ENCODE results near the gene GFPT2.

The GFPT2 gene

GRCh38 chr5:180287404-180287803 is 65.7 kb downstream of the GFPT2 start:
- no peak overlapping the region for H3K4ac ChIP-seq (ENCODE audit: low read depth, low read length)
- H3K18ac ChIP-seq (ENCODE audit: low read length): no peak overlapping the region
- H3K56ac ChIP-seq (ENCODE audit: low read length): no peak overlapping the region
- no peak overlapping the region for H2BK120ac ChIP-seq (ENCODE audit: low read depth, low read length)
- no peak overlapping the region for H2BK15ac ChIP-seq (replicated peaks; ENCODE audit: low read depth)
- no peak overlapping the region for H2BK5ac ChIP-seq (ENCODE audit: low read length)
- peaks cover 7% of the 10 kb centered on the region for H3K4me1 ChIP-seq (ENCODE audit: control insufficient read depth, low read depth, low read length)
- H3K79me2 ChIP-seq (ENCODE audit: control insufficient read depth, insufficient read depth, low read length): peaks cover 40% of the 10 kb centered on the region
- no peaks in the 10 kb centered on the region for H3K36me3 ChIP-seq (ENCODE audit: control insufficient read depth, insufficient read depth, low read length)
- peaks cover 28% of the 10 kb centered on the region for H3K79me1 ChIP-seq (ENCODE audit: low read length)
- H3K27ac ChIP-seq (ENCODE audit: low read depth, low read length): no peak overlapping the region
- no peak for DNase-seq
- no peak overlapping the region for H3K23ac ChIP-seq (ENCODE audit: low read length)
- WGBS (ENCODE audit: extremely low coverage, insufficient coverage, low lambda C conversion rate): no CpG with 5 or more reads among the region's 2 CpGs
- H3K4me3 ChIP-seq (ENCODE audit: low read length): no peak overlapping the region
- H4K5ac ChIP-seq (ENCODE audit: low read length): no peak overlapping the region
- H2AK5ac ChIP-seq (ENCODE audit: low read length): no peak overlapping the region
- H3K4me2 ChIP-seq (ENCODE audit: low read length): no peak overlapping the region
- no peaks in the 10 kb centered on the region for H3K27me3 ChIP-seq (ENCODE audit: insufficient read depth, low read length, poor library complexity)
- no peak overlapping the region for H4K8ac ChIP-seq (ENCODE audit: low read depth, low read length)
- no peak overlapping the region for H3K9ac ChIP-seq (ENCODE audit: low read length)

DNA sequence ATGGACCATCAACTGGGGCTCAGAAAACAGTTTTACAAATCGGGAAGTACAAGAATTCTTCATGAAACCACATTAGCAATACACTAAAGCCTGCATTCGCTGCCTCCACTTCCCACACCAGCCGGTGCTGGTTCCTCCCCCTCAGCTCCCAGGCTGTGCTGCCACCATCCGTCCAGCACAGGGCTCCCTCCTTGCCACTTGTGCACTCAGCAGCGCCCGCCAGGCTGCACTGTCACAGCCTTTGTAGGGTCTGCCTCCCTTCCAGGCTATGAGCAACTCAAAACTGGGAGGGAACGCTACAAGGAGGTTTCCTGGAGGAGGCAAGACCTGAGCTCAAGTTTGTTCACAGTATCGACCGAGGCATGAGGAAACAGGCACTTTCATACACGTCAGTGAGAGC is 69.0 kb downstream of the GFPT2 start:
- H3K56ac ChIP-seq (ENCODE audit: low read length): no peak overlapping the region

DNA sequence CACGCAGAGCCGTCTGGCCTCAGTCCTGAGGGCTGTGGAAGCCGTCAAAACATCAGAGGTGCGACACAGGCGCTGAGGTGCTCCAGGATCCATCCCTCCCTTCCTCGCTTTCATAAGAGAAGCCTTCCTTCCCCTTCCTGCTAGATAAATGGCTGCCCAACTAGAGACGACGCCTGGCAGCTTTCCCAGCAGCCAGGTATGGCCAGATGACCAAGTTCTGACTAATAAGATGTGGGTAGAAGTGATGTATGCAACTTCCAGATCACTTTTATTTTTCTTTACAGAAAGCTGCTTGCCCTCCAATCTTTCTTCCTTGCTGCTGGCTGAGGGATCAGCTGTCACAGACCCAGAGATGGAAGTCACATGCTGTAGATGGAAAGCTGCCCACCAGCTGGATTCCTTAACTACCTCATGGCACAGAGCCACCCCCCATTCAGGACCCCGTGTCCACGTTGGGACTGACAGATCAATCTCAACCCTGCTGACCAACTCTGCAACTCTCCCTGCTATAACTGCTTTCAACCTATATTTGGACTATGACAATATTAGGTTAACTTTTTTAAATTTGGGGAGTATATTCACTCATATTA is 70.0 kb downstream of the GFPT2 start:
- no peaks in the 10 kb centered on the region for H3K27me3 ChIP-seq (ENCODE audit: insufficient read depth, low read length, poor library complexity)
- no peak overlapping the region for H3K23ac ChIP-seq (ENCODE audit: low read length)
- H3K56ac ChIP-seq (ENCODE audit: low read length): no peak overlapping the region
- H2BK15ac ChIP-seq (replicated peaks; ENCODE audit: low read depth): no peak overlapping the region
- H3K79me2 ChIP-seq (ENCODE audit: control insufficient read depth, insufficient read depth, low read length): peaks cover 22% of the 10 kb centered on the region
- H3K79me1 ChIP-seq (ENCODE audit: low read length): peaks cover 26% of the 10 kb centered on the region
- peaks cover 7% of the 10 kb centered on the region for H3K4me1 ChIP-seq (ENCODE audit: control insufficient read depth, low read depth, low read length)
- peaks cover 3% of the 10 kb centered on the region for H3K36me3 ChIP-seq (ENCODE audit: control insufficient read depth, insufficient read depth, low read length)
- H3K27ac ChIP-seq (ENCODE audit: low read depth, low read length): no peak overlapping the region
- no peak overlapping the region for H4K8ac ChIP-seq (ENCODE audit: low read depth, low read length)
- no CpG with 5 or more reads among the region's 10 CpGs for WGBS (ENCODE audit: extremely low coverage, insufficient coverage, low lambda C conversion rate)
- H3K4me3 ChIP-seq (ENCODE audit: low read length): no peak overlapping the region
- no peak overlapping the region for H2BK5ac ChIP-seq (ENCODE audit: low read length)
- no peak overlapping the region for H3K4me2 ChIP-seq (ENCODE audit: low read length)
- H3K9ac ChIP-seq (ENCODE audit: low read length): no peak overlapping the region
- H4K5ac ChIP-seq (ENCODE audit: low read length): no peak overlapping the region
- H3K18ac ChIP-seq (ENCODE audit: low read length): no peak overlapping the region
- no peak overlapping the region for H2BK120ac ChIP-seq (ENCODE audit: low read depth, low read length)
- no peak for DNase-seq
- H3K4ac ChIP-seq (ENCODE audit: low read depth, low read length): no peak overlapping the region
- H2AK5ac ChIP-seq (ENCODE audit: low read length): no peak overlapping the region

More for the DNA sequence above, 69.0 kb downstream of the GFPT2 start:
- no peak overlapping the region for H3K4me3 ChIP-seq (ENCODE audit: low read length)
- no peak overlapping the region for H2BK5ac ChIP-seq (ENCODE audit: low read length)
- H3K4me1 ChIP-seq (ENCODE audit: control insufficient read depth, low read depth, low read length): peaks cover 7% of the 10 kb centered on the region
- H4K8ac ChIP-seq (ENCODE audit: low read depth, low read length): no peak overlapping the region
- H3K79me1 ChIP-seq (ENCODE audit: low read length): peaks cover 28% of the 10 kb centered on the region
- no peak overlapping the region for H2AK5ac ChIP-seq (ENCODE audit: low read length)
- H3K79me2 ChIP-seq (ENCODE audit: control insufficient read depth, insufficient read depth, low read length): peaks cover 24% of the 10 kb centered on the region
- H3K36me3 ChIP-seq (ENCODE audit: control insufficient read depth, insufficient read depth, low read length): peaks cover 3% of the 10 kb centered on the region
- no peak overlapping the region for H2BK120ac ChIP-seq (ENCODE audit: low read depth, low read length)
- H2BK15ac ChIP-seq (replicated peaks; ENCODE audit: low read depth): no peak overlapping the region
- H3K23ac ChIP-seq (ENCODE audit: low read length): no peak overlapping the region
- WGBS (ENCODE audit: extremely low coverage, insufficient coverage, low lambda C conversion rate): no CpG with 5 or more reads among the region's 10 CpGs
- no peak overlapping the region for H3K4me2 ChIP-seq (ENCODE audit: low read length)
- no peak overlapping the region for H3K4ac ChIP-seq (ENCODE audit: low read depth, low read length)
- H4K5ac ChIP-seq (ENCODE audit: low read length): no peak overlapping the region
- no peak overlapping the region for H3K9ac ChIP-seq (ENCODE audit: low read length)
- H3K18ac ChIP-seq (ENCODE audit: low read length): no peak overlapping the region
- H3K27ac ChIP-seq (ENCODE audit: low read depth, low read length): no peak overlapping the region
- no peak for DNase-seq
- H3K27me3 ChIP-seq (ENCODE audit: insufficient read depth, low read length, poor library complexity): no peaks in the 10 kb centered on the region

GRCh38 chr5:180282281-180282680 is 70.9 kb downstream of the GFPT2 start:
- WGBS (ENCODE audit: extremely low coverage, insufficient coverage, low lambda C conversion rate): no CpG with 5 or more reads among the region's 9 CpGs
- H4K8ac ChIP-seq (ENCODE audit: low read depth, low read length): no peak overlapping the region
- H3K4ac ChIP-seq (ENCODE audit: low read depth, low read length): no peak overlapping the region
- no peak overlapping the region for H3K56ac ChIP-seq (ENCODE audit: low read length)
- H3K79me2 ChIP-seq (ENCODE audit: control insufficient read depth, insufficient read depth, low read length): peaks cover 15% of the 10 kb centered on the region
- no peak overlapping the region for H2BK120ac ChIP-seq (ENCODE audit: low read depth, low read length)
- H3K9ac ChIP-seq (ENCODE audit: low read length): no peak overlapping the region
- H2AK5ac ChIP-seq (ENCODE audit: low read length): no peak overlapping the region
- peaks cover 21% of the 10 kb centered on the region for H3K79me1 ChIP-seq (ENCODE audit: low read length)
- no peak overlapping the region for H2BK15ac ChIP-seq (replicated peaks; ENCODE audit: low read depth)
- no peak overlapping the region for H3K23ac ChIP-seq (ENCODE audit: low read length)
- no peak overlapping the region for H3K4me2 ChIP-seq (ENCODE audit: low read length)
- peaks cover 3% of the 10 kb centered on the region for H3K36me3 ChIP-seq (ENCODE audit: control insufficient read depth, insufficient read depth, low read length)
- H3K18ac ChIP-seq (ENCODE audit: low read length): no peak overlapping the region
- H4K5ac ChIP-seq (ENCODE audit: low read length): no peak overlapping the region
- DNase-seq: no peak
- peaks cover 7% of the 10 kb centered on the region for H3K4me1 ChIP-seq (ENCODE audit: control insufficient read depth, low read depth, low read length)
- no peak overlapping the region for H3K4me3 ChIP-seq (ENCODE audit: low read length)
- no peaks in the 10 kb centered on the region for H3K27me3 ChIP-seq (ENCODE audit: insufficient read depth, low read length, poor library complexity)
- H2BK5ac ChIP-seq (ENCODE audit: low read length): no peak overlapping the region
- no peak overlapping the region for H3K27ac ChIP-seq (ENCODE audit: low read depth, low read length)

DNA sequence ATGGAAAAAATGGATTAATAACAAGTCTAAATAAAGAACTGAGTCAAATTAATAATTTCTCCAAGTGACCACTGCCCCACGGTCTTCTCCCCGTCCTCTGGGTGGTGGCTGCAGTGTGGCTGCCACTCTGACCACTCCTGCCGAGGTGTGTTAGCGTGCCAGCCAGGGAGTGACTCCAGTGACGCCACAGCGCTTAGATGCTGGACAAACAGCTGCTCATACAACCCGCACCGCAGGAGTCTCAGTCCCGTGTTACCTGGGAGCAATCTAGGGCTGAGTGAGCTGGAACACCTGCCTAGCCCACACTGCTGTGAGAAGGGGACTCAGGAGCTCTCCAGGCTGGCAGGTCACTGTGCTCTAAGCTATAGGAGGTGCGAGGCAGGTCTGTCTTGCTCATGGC is 71.4 kb downstream of the GFPT2 start:
- H3K23ac ChIP-seq (ENCODE audit: low read length): no peak overlapping the region
- DNase-seq: no peak
- no peak overlapping the region for H4K8ac ChIP-seq (ENCODE audit: low read depth, low read length)
- H3K9ac ChIP-seq (ENCODE audit: low read length): no peak overlapping the region
- no peak overlapping the region for H3K4me2 ChIP-seq (ENCODE audit: low read length)
- no peak overlapping the region for H2BK120ac ChIP-seq (ENCODE audit: low read depth, low read length)
- H3K27ac ChIP-seq (ENCODE audit: low read depth, low read length): no peak overlapping the region
- no peak overlapping the region for H4K5ac ChIP-seq (ENCODE audit: low read length)
- H3K27me3 ChIP-seq (ENCODE audit: insufficient read depth, low read length, poor library complexity): no peaks in the 10 kb centered on the region
- H3K79me1 ChIP-seq (ENCODE audit: low read length): peaks cover 21% of the 10 kb centered on the region
- H2BK5ac ChIP-seq (ENCODE audit: low read length): no peak overlapping the region
- H2BK15ac ChIP-seq (replicated peaks; ENCODE audit: low read depth): no peak overlapping the region
- no peak overlapping the region for H2AK5ac ChIP-seq (ENCODE audit: low read length)
- H3K4me1 ChIP-seq (ENCODE audit: control insufficient read depth, low read depth, low read length): peaks cover 7% of the 10 kb centered on the region
- no peak overlapping the region for H3K4ac ChIP-seq (ENCODE audit: low read depth, low read length)
- no peak overlapping the region for H3K4me3 ChIP-seq (ENCODE audit: low read length)
- no CpG with 5 or more reads among the region's 10 CpGs for WGBS (ENCODE audit: extremely low coverage, insufficient coverage, low lambda C conversion rate)
- H3K79me2 ChIP-seq (ENCODE audit: control insufficient read depth, insufficient read depth, low read length): peaks cover 13% of the 10 kb centered on the region
- no peak overlapping the region for H3K56ac ChIP-seq (ENCODE audit: low read length)
- H3K36me3 ChIP-seq (ENCODE audit: control insufficient read depth, insufficient read depth, low read length): peaks cover 3% of the 10 kb centered on the region
- H3K18ac ChIP-seq (ENCODE audit: low read length): no peak overlapping the region

GRCh38 chr5:180274695-180275094 is 78.4 kb downstream of the GFPT2 start:
- H3K23ac ChIP-seq (ENCODE audit: low read length): no peak overlapping the region
- no peak overlapping the region for H3K27ac ChIP-seq (ENCODE audit: low read depth, low read length)
- no peak overlapping the region for H3K18ac ChIP-seq (ENCODE audit: low read length)
- H4K5ac ChIP-seq (ENCODE audit: low read length): no peak overlapping the region
- WGBS (ENCODE audit: extremely low coverage, insufficient coverage, low lambda C conversion rate): no CpG with 5 or more reads among the region's 1 CpG
- H3K4me2 ChIP-seq (ENCODE audit: low read length): no peak overlapping the region
- H4K8ac ChIP-seq (ENCODE audit: low read depth, low read length): no peak overlapping the region
- no peak overlapping the region for H3K4me3 ChIP-seq (ENCODE audit: low read length)
- H2BK120ac ChIP-seq (ENCODE audit: low read depth, low read length): no peak overlapping the region
- peaks cover under 1% of the 10 kb centered on the region for H3K36me3 ChIP-seq (ENCODE audit: control insufficient read depth, insufficient read depth, low read length)
- H3K56ac ChIP-seq (ENCODE audit: low read length): no peak overlapping the region
- no peaks in the 10 kb centered on the region for H3K27me3 ChIP-seq (ENCODE audit: insufficient read depth, low read length, poor library complexity)
- no peak for DNase-seq
- no peak overlapping the region for H3K9ac ChIP-seq (ENCODE audit: low read length)
- no peaks in the 10 kb centered on the region for H3K79me2 ChIP-seq (ENCODE audit: control insufficient read depth, insufficient read depth, low read length)
- H2AK5ac ChIP-seq (ENCODE audit: low read length): no peak overlapping the region
- H3K4ac ChIP-seq (ENCODE audit: low read depth, low read length): no peak overlapping the region
- no peak overlapping the region for H2BK15ac ChIP-seq (replicated peaks; ENCODE audit: low read depth)
- H3K79me1 ChIP-seq (ENCODE audit: low read length): peaks cover 1% of the 10 kb centered on the region
- no peaks in the 10 kb centered on the region for H3K4me1 ChIP-seq (ENCODE audit: control insufficient read depth, low read depth, low read length)
- H2BK5ac ChIP-seq (ENCODE audit: low read length): no peak overlapping the region
